Central memory CD8-positive, alpha-beta T cell (primary cell): ENCODE data around the gene ARMCX2.
A peak's percentile ranks its signal among the peaks of the same experiment; 100 is the strongest.
"Not testable (repeated sequence)": the region's sequence is repeated elsewhere in the genome, so short reads cannot be mapped to it uniquely, and the experiment has no call there.

Experiments used
- ATAC-seq: fragments of 150-1000 bp; cut with Tn5 transposase; replicated peaks from 2 replicates; pipeline ENCODE4 v1.10.0; 2022; ENCODE audit warnings: mild to moderate bottlenecking, moderate FRiP score, moderate number of reproducible peaks; ENCODE audit not compliant: poor library complexity, severe bottlenecking; ENCODE audit errors: extremely low read depth
- DNase-seq, 2 donors: peaks; one replicate each; pipeline ENCODE4 v3.0.0; 2021; ENCODE audit warnings: low spot score in 2 of 2
- H3K27ac Mint-ChIP-seq: one replicate; pipeline ENCODE4 v1.8.0; 2022; ENCODE audit warnings: low read depth, mild to moderate bottlenecking, moderate library complexity, mixed read lengths
- H3K27me3 Mint-ChIP-seq: one replicate; pipeline ENCODE4 v1.8.0; 2022; ENCODE audit warnings: mixed read lengths
- H3K36me3 Mint-ChIP-seq: one replicate; pipeline ENCODE4 v1.8.0; 2022; ENCODE audit warnings: mild to moderate bottlenecking, moderate library complexity, mixed read lengths; ENCODE audit not compliant: insufficient read depth
- H3K4me1 Mint-ChIP-seq: one replicate; pipeline ENCODE4 v1.8.0; 2022; ENCODE audit warnings: mixed read lengths
- H3K4me3 Mint-ChIP-seq: one replicate; pipeline ENCODE4 v1.8.0; 2022; ENCODE audit warnings: mild to moderate bottlenecking, moderate library complexity, mixed read lengths
- H3K9me3 Mint-ChIP-seq: one replicate; pipeline ENCODE4 v1.8.0; 2022; ENCODE audit warnings: mixed read lengths

The ARMCX2 gene

DNA sequence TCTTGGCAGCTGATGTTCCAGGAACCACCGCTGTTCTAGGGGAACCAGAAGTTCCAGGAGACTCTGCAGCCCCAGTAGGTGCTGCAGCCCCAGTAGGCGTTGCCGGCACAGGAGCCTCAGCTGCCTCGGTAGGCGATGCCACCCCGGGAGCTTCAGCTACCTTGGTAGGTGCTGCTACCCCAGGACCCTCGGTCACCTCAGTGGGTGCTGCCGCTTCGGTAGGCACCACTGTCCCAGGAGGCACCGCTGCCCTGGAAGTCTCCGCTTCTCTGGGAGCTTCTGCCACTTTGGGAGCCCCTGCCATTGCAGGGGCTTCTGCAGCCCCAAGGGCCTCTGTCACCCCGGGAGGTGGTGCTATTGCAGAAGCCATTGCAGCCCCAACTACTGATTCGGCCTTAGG, 2.8 kb downstream of the ARMCX2 start:
- no peak overlapping the region for H3K27ac Mint-ChIP-seq

DNA sequence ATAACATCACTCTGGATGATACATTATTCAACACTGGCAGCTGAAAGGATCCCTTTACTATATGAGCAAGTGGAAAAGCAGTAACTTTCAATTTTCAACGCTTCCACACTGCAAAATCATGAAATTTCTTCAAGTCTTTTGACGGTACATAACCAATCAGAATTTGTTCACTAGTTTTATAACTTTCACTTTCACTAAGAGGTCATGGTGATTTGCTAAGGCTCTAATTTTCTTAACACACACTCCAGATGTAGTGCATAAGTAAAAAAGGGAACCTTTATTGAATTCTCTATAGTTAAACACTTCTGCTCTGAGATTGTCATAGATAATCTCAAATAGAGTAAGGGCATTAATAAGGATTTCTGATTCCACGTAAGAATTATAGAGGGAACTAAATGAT, 4.1 kb downstream of the ARMCX2 start:
- Mint-ChIP-seq H3K4me3 (no peak overlapping the region), H3K36me3 (no peaks in the 10 kb centered on the region), H3K4me1 (peaks cover 4% of the 10 kb centered on the region), H3K27me3 (peaks cover 10% of the 10 kb centered on the region), H3K27ac (no peak overlapping the region), H3K9me3 (no peaks in the 10 kb centered on the region)
- ATAC-seq, result peak; percentile 28
- no peak for DNase-seq

More for the DNA sequence above, 2.8 kb downstream of the ARMCX2 start:
- no peaks in the 10 kb centered on the region for H3K36me3 Mint-ChIP-seq
- no peak for DNase-seq
- no peak for ATAC-seq
- H3K9me3 Mint-ChIP-seq, result no peaks in the 10 kb centered on the region
- H3K27me3 Mint-ChIP-seq, result peaks cover 10% of the 10 kb centered on the region
- no peak overlapping the region for H3K4me3 Mint-ChIP-seq
- H3K4me1 Mint-ChIP-seq, result peaks cover 4% of the 10 kb centered on the region

DNA sequence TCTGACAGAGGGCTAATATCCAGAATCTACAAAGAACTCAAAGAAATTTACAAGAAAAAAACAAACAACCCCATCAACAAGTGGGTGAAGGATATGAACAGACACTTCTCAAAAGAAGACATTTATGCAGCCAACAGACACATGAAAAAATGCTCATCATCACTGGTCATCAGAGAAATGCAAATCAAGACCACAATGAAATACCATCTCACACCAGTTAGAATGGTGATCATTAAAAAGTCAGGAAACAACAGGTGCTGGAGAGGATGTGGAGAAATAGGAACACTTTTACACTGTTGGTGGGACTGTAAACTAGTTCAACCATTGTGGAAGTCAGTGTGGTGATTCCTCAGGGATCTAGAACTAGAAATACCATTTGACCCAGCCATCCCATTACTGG, 11.9 kb downstream of the ARMCX2 start:
- not testable (repeated sequence) for H3K27ac Mint-ChIP-seq, H3K4me3 Mint-ChIP-seq, H3K27me3 Mint-ChIP-seq, H3K9me3 Mint-ChIP-seq, H3K36me3 Mint-ChIP-seq, DNase-seq, ATAC-seq, H3K4me1 Mint-ChIP-seq

- no peak overlapping the region for H3K27ac Mint-ChIP-seq
- H3K4me3 Mint-ChIP-seq, result no peak overlapping the region
- no peaks in the 10 kb centered on the region for H3K9me3 Mint-ChIP-seq
- peaks cover 2% of the 10 kb centered on the region for H3K36me3 Mint-ChIP-seq
- ATAC-seq (no peak), DNase-seq (no peak)
- H3K27me3 Mint-ChIP-seq, result no peaks in the 10 kb centered on the region
- no peaks in the 10 kb centered on the region for H3K4me1 Mint-ChIP-seq
These were observed 17.6 kb downstream of the ARMCX2 start for GRCh38 chrX:101642093-101642492.

DNA sequence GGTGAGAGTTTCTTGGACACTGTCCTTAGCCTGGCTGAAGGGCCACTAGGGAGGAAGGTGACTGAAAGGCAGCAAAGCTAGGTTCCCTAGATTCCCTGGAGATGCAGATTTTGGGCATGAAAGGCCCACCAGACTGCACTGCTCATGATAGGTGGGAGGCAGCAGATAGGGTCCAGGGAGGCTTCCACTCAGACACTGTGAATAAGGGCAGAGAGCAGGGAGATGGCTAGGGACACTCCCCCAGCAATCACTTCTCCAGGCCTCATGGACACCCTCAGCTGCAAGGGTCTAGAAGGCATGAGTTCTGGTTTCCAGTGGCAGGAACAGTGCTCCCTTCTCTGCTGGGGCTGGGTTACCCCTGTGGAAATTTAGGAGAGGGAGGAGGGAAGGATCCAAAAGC, 20.1 kb downstream of the ARMCX2 start:
- Mint-ChIP-seq H3K27ac (no peak overlapping the region), H3K4me1 (no peaks in the 10 kb centered on the region), H3K36me3 (peaks cover 2% of the 10 kb centered on the region), H3K4me3 (no peak overlapping the region), H3K27me3 (no peaks in the 10 kb centered on the region), H3K9me3 (no peaks in the 10 kb centered on the region)
- ATAC-seq, result no peak
- DNase-seq, result no peak

GRCh38 chrX:101619364-101619763, 40.3 kb downstream of the ARMCX2 start:
- H3K4me1 Mint-ChIP-seq, result peaks cover 34% of the 10 kb centered on the region
- no peaks in the 10 kb centered on the region for H3K9me3 Mint-ChIP-seq
- no peak for ATAC-seq
- no peak overlapping the region for H3K27ac Mint-ChIP-seq
- peaks cover 9% of the 10 kb centered on the region for H3K36me3 Mint-ChIP-seq
- DNase-seq, result no peak
- H3K4me3 Mint-ChIP-seq, result peak overlapping the region; percentile 38
- H3K27me3 Mint-ChIP-seq, result no peaks in the 10 kb centered on the region

GRCh38 chrX:101617211-101618191, 42.1 kb downstream of the ARMCX2 start, which contains the start of gene ARMCX6:
TSS of gene ARMCX6 (minus strand) at chrX:101618000. CDS start at chrX:101616620, 1,380 bp downstream.
- peaks cover 4% of the 10 kb centered on the region for H3K36me3 Mint-ChIP-seq
- peaks cover 25% of the 10 kb centered on the region for H3K4me1 Mint-ChIP-seq
- no peaks in the 10 kb centered on the region for H3K27me3 Mint-ChIP-seq
- peak; percentile 77 for ATAC-seq
- peak within 1 kb of the TSS; percentile 87 for H3K4me3 Mint-ChIP-seq
- peak; percentile 46 to 49 for DNase-seq
- H3K27ac Mint-ChIP-seq, result peak within 1 kb of the TSS; percentile 92
- no peaks in the 10 kb centered on the region for H3K9me3 Mint-ChIP-seq

- no peaks in the 10 kb centered on the region for H3K36me3 Mint-ChIP-seq
- H3K27me3 Mint-ChIP-seq, result no peaks in the 10 kb centered on the region
- H3K4me1 Mint-ChIP-seq, result no peaks in the 10 kb centered on the region
- DNase-seq (no peak), ATAC-seq (no peak)
- H3K4me3 Mint-ChIP-seq, result no peak overlapping the region
- no peak overlapping the region for H3K27ac Mint-ChIP-seq
- no peaks in the 10 kb centered on the region for H3K9me3 Mint-ChIP-seq
These were observed 53.9 kb downstream of the ARMCX2 start for GRCh38 chrX:101605728-101606127.
